Left lung (tissue), 10 donors: ENCODE results near the gene ABCD1. TPM values are rescaled to one million over a fixed set of nuclear protein-coding genes. Genes with fewer than 3 reads are reported as not detected.

ENCODE experiments used
- ATAC-seq: fragments of 200-7000 bp; cut with Tn5 transposase; one replicate; pipeline ENCODE4 v1.9.1; 2020; ENCODE audit warnings: moderate library complexity
- DNase-seq, 4 donors: peaks; one replicate each; pipeline ENCODE4 v3.0.0-alpha.2; 2013 to 2020
- H3K27ac ChIP-seq, 2 donors: fragments of 200-600 bp; sonication (generic) in 1 of 2; one replicate each; pipeline versions ENCODE4 v1.5.0 to v1.8.0; 2020 to 2021
- H3K27me3 ChIP-seq, 2 donors: fragments of 200-600 bp; sonication (generic) in 1 of 2; one replicate each; pipeline versions ENCODE4 v1.5.0 to v1.8.0; 2020 to 2021
- H3K36me3 ChIP-seq, 2 donors: fragments of 200-600 bp; sonication (generic) in 1 of 2; one replicate each; pipeline versions ENCODE4 v1.5.0 to v1.8.0; 2020 to 2021
- H3K4me1 ChIP-seq, 2 donors: fragments of 200-600 bp; one replicate each; pipeline ENCODE4 v1.8.0; 2021
- H3K4me3 ChIP-seq, 2 donors: fragments of 200-600 bp; sonication (generic) in 1 of 2; one replicate each; pipeline versions ENCODE4 v1.5.0 to v1.8.0; 2020 to 2021; ENCODE audit warnings: mild to moderate bottlenecking in 1 of 2
- H3K9me3 ChIP-seq, 2 donors: fragments of 200-600 bp; sonication (generic) in 1 of 2; one replicate each; pipeline versions ENCODE4 v1.5.0 to v1.8.0; 2020 to 2021
- CTCF ChIP-seq, 2 donors: fragments of 200-600 bp; sonication (generic) in 1 of 2; IDR thresholded peaks; one replicate each; pipeline versions ENCODE4 v1.5.0 to v1.8.0; 2021; ENCODE audit warnings: antibody characterized with exemption in 2 of 2
- intact Hi-C, 2 donors: fragments of 100-400 bp; cut with DNase I; formaldehyde crosslinking; loops; one replicate each; pipeline versions ENCODE4 v1.11.2 to v1.14.2; 2022
- polyA plus RNA-seq, 6 donors: library from polyadenylated mRNA; unstranded; fragments of 120-200 nt; gene quantifications; one replicate each; pipeline ENCODE4 v1.2.1, GENCODE V29; 2013; ENCODE audit not compliant: insufficient read length in 6 of 6
- total RNA-seq, 2 donors: library from RNA; stranded (reverse); fragmentation: NEBNext Ultra II Directional; extraction: Animal tissue kit (Norgen Biotek cat#: 25700); gene quantifications; one replicate each; pipeline ENCODE4 v1.2.1, GENCODE V29; 2021
- donor health status: DM: no; HTN: yes; CAD: no.
- donor health status: DM: no; HTN: no; CAD: no.

Gene ABCD1
- total and polyA plus RNA-seq, 8 donors: 6.5 to 18.5 (median 10.0) TPM

GRCh38 chrX:153768311-153769157 lies 43.9 kb downstream of the ABCD1 start:
- Histone ChIP-seq H3K27me3 (no peaks in the 10 kb centered on the region), H3K36me3 (no peaks in the 10 kb centered on the region), H3K4me3 (no peak overlapping the region), H3K4me1 (peaks cover 0 to 5% of the 10 kb centered on the region in 2 donors), H3K27ac (no peak overlapping the region), H3K9me3 (no peaks in the 10 kb centered on the region)
- peak in 1 of 4 donors; percentile 43 for DNase-seq
- ATAC-seq: no peak
- no peak for TF ChIP-seq CTCF (IDR thresholded peaks at IDR 0.05)
- intact Hi-C loops: loop anchor here in 1 of 2 donors (10.0 kb wide), 1 partner anchor 176 kb away; the partner anchor contains the start of gene RENBP

GRCh38 chrX:153769158-153769864 lies 44.7 kb downstream of the ABCD1 start:
- Histone ChIP-seq H3K4me1 (peaks cover 0 to under 1% of the 10 kb centered on the region in 2 donors), H3K27ac (no peak overlapping the region), H3K27me3 (no peaks in the 10 kb centered on the region), H3K36me3 (no peaks in the 10 kb centered on the region), H3K9me3 (no peaks in the 10 kb centered on the region), H3K4me3 (no peak overlapping the region)
- intact Hi-C loops: loop anchor here in 1 of 2 donors (10.0 kb wide), 1 partner anchor 175 kb away; the partner anchor contains the start of gene RENBP
- no peak for TF ChIP-seq CTCF (IDR thresholded peaks at IDR 0.05)
- no peak for ATAC-seq
- DNase-seq: peak in 1 of 4 donors; percentile 43

GRCh38 chrX:153769865-153770600 lies 45.4 kb downstream of the ABCD1 start:
- Histone ChIP-seq H3K4me3 (no peak overlapping the region), H3K27ac (no peak overlapping the region), H3K4me1 (no peaks in the 10 kb centered on the region), H3K36me3 (no peaks in the 10 kb centered on the region), H3K27me3 (no peaks in the 10 kb centered on the region), H3K9me3 (no peaks in the 10 kb centered on the region)
- ATAC-seq: no peak
- TF ChIP-seq CTCF (IDR thresholded peaks at IDR 0.05): no peak
- DNase-seq: no peak
- intact Hi-C loops: loop anchor here in 1 of 2 donors (10.0 kb wide), 1 partner anchor 175 kb away; the partner anchor contains the start of gene RENBP

- H3K4me1 ChIP-seq: no peaks in the 10 kb centered on the region
- no peak for TF ChIP-seq CTCF (IDR thresholded peaks at IDR 0.05)
- H3K9me3 ChIP-seq: no peaks in the 10 kb centered on the region
- H3K27ac ChIP-seq: no peak overlapping the region
- intact Hi-C loops: no loop called here
- H3K4me3 ChIP-seq: no peak overlapping the region
- ATAC-seq (no peak), DNase-seq (peak in 1 of 4 donors; percentile 34)
- H3K36me3 ChIP-seq: no peaks in the 10 kb centered on the region
- no peaks in the 10 kb centered on the region for H3K27me3 ChIP-seq
Measured at GRCh38 chrX:153770601-153771414, 46.2 kb downstream of the ABCD1 start.
